Measurements from ENCODE around the gene MOCS1.

DNA sequence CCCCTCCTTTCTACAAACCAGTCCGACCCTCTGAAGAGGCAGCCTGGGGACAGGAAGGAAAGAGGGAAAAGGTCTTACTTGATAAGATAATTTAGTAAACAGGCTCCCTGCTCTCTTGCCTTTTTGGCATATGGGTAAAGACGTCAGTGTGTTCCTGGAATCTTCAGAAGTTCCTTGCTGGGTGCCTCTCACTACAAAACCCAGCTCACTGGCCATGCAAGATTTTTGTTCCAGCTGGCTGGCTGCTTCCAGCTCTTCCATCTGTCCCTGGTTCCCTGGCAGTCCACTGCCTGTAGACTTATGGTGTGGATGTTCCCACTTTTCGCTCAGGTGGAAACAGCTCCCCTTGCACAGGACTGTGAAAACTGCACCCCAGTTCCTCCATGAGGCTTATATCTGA is 57.4 kb downstream of the MOCS1 start:
- TF ChIP-seq, protein P1, sequence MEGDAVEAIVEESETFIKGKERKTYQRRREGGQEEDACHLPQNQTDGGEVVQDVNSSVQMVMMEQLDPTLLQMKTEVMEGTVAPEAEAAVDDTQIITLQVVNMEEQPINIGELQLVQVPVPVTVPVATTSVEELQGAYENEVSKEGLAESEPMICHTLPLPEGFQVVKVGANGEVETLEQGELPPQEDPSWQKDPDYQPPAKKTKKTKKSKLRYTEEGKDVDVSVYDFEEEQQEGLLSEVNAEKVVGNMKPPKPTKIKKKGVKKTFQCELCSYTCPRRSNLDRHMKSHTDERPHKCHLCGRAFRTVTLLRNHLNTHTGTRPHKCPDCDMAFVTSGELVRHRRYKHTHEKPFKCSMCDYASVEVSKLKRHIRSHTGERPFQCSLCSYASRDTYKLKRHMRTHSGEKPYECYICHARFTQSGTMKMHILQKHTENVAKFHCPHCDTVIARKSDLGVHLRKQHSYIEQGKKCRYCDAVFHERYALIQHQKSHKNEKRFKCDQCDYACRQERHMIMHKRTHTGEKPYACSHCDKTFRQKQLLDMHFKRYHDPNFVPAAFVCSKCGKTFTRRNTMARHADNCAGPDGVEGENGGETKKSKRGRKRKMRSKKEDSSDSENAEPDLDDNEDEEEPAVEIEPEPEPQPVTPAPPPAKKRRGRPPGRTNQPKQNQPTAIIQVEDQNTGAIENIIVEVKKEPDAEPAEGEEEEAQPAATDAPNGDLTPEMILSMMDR (IDR thresholded peaks at IDR 0.05; ENCODE audit: low read depth, low read length, poor library complexity, severe bottlenecking) = no peak
- TF ChIP-seq EZH2phosphoT487 (IDR thresholded peaks at IDR 0.05; ENCODE audit: borderline replicate concordance, low read length) = no peak
